GM12891 (cell line): ENCODE results near the gene GRIN2D.

Source experiments
- DNase-seq: peaks from one replicate; pipeline ENCODE4 v3.0.0; 2011; ENCODE audit warnings: low spot score; ENCODE audit not compliant: insufficient read length
- FAIRE-seq: peaks from 2 replicates; lab custom pipeline; 2011; peaks lifted over from hg19 to GRCh38; lab: Jason Lieb, UNC
- PAX5 ChIP-seq: IDR thresholded peaks from 2 replicates; pipeline ENCODE4 v1.6.1; 2011; ENCODE audit warnings: low read length, moderate library complexity, mild to moderate bottlenecking; ENCODE audit not compliant: insufficient read depth, severe bottlenecking
- POLR2A ChIP-seq: IDR thresholded peaks from 2 replicates; pipeline ENCODE4 v1.6.1; 2011; ENCODE audit warnings: low read depth, low read length, control low read depth
- POLR2AphosphoS5 ChIP-seq: IDR thresholded peaks from 2 replicates; pipeline ENCODE4 v1.6.1; 2011; ENCODE audit warnings: low read depth, low read length, control low read depth
- POU2F2 ChIP-seq: IDR thresholded peaks from 2 replicates; pipeline ENCODE4 v1.6.1; 2011; ENCODE audit warnings: low read depth, mild to moderate bottlenecking, control low read depth, low read length, moderate library complexity
- SPI1 ChIP-seq: IDR thresholded peaks from 2 replicates; pipeline ENCODE4 v1.6.1; 2011; ENCODE audit warnings: low read depth, low read length, control low read depth
- TAF1 ChIP-seq: IDR thresholded peaks from 2 replicates; pipeline ENCODE4 v1.6.1; 2011; ENCODE audit warnings: low read depth, low read length, control low read depth

GRIN2D gene

GRCh38 chr19:48359123-48359522 lies 34.3 kb upstream of the GRIN2D start:
- TF ChIP-seq POU2F2 (no peak), POLR2AphosphoS5 (no peak), PAX5 (no peak), TAF1 (no peak), SPI1 (no peak), POLR2A (no peak)
- FAIRE-seq, result no peak
- no peak for DNase-seq

GRCh38 chr19:48361912-48362311 lies 31.6 kb upstream of the GRIN2D start:
- TF ChIP-seq PAX5 (no peak), POLR2A (no peak), TAF1 (no peak), POLR2AphosphoS5 (no peak), POU2F2 (no peak), SPI1 (no peak)
- DNase-seq (no peak), FAIRE-seq (no peak)

DNA sequence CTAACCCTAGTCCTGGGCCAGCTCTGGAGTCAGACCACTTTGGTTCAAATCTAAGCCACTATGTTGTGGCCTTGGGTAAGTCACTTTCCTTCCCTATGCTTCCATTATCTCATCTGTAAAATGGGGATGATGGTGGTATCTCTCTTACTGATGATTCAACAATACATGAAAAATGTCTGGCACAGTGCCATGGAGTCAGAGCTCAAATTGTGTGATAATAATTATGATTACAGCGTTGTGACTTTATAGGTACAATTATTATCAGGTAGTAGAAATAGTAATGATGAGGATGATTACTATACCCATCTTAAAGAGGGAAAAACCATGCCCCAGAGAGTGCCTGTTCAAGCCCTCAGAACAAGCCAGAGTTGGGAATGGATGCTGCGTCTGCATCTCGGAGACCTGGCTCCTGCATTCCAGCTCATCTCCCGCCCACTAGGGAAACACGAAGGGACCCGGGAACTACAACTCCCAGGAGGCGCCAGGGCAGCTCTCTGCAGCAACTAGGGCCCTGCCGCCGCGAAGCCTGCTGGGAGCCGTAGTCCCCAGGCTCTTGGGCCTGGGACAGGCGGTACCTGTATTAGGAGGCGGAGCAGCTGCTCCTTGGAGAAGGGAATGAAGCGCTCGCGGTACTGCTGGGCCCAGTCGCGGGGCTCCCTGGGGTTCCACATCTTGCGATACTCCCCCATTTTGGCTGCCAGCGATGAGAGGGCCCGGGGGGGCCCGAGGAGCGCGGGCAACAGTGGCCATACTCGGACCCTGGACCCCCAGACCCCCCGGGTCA lies 30.6 kb upstream of the GRIN2D start:
- FAIRE-seq (peak; percentile 71), DNase-seq (peak; percentile 81)
- no peak for TF ChIP-seq TAF1
- no peak for TF ChIP-seq SPI1
- no peak for TF ChIP-seq PAX5
- TF ChIP-seq POLR2AphosphoS5, result no peak; the same call in 1 of the 2 replicates
- no peak for TF ChIP-seq POLR2A
- no peak for TF ChIP-seq POU2F2

DNA sequence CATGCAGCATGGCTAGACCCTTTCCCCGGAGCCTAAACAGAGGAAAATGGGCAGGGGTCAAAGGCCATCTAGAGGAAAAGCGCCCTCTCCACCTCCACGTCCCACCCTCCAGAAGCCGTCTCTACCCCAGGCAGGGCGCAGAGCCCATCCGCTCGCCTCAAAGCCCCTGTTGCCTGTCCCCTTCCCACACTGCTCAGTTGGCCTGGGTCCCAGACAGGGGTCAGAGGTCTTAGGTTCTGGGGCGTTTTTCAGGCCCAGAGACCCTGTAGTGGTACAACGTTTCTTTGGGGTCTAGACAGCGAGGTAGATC lies 30.0 kb upstream of the GRIN2D start:
- FAIRE-seq, result no peak
- TF ChIP-seq POU2F2, result no peak
- TF ChIP-seq PAX5, result no peak
- TF ChIP-seq TAF1, result no peak
- TF ChIP-seq POLR2AphosphoS5, result no peak; the same call in 1 of the 2 replicates
- no peak for TF ChIP-seq POLR2A
- TF ChIP-seq SPI1, result no peak

DNA sequence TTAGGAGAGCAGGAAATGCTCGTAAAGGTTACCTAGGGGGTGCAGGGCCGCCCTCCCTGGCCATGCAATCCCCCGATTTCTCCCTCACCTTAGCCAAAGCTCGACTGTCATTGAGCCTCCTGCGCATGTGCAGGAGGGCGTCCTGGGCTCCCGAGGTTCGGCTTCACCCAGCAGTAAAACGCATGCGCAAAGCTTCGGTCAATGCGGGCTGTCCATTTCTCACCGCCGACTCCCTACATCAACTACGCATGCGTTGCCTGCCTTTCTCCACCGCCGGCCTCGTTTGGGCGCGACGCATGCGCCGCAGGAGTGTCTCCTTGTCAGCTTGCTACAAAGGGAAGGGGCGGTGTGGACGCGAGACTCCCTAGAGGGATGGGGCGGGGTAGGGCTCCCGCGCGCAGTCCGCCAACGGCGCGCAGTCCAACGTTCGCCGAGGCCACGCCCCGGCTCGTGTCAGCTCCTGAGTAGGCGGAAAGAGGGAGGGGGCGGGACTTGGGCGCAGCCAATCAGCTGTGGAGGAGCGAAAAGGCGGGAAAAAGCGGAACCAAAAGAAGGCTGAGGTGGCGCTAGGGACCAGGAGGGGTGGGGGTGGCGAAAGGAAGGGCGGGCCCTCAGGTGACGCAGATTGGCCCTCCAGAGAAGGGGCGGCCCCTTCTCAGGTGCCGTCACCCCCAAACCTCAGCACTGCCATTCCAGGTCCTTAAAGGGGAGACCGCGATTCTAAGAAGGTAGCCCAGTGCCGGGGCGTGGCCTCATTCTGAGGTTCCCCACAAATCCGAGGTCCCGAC lies 29.5 kb upstream of the GRIN2D start, which contains the start of the genes SYNGR4 and TMEM143:
SYNGR4 (plus strand) TSS at position 558 of the 788 bp plus-strand sequence. CDS start 1,476 bp downstream, outside the sequence.
TMEM143 (minus strand) TSS at position 131 of the 788 bp plus-strand sequence; CDS start at position 111, 20 bp downstream.
- FAIRE-seq, result peak; percentile 100
- DNase-seq, result peak; percentile 96
- TF ChIP-seq POU2F2 (no peak), SPI1 (no peak), TAF1 (peak; percentile 51; the same call in 1 of the 2 replicates), POLR2A (peak; percentile 63), PAX5 (no peak)

More for the DNA sequence above, 30.0 kb upstream of the GRIN2D start:
- no peak for DNase-seq

GRCh38 chr19:48364598-48365348 lies 28.7 kb upstream of the GRIN2D start:
- no peak for DNase-seq
- FAIRE-seq, result no peak
- no peak for TF ChIP-seq POU2F2
- no peak for TF ChIP-seq PAX5

DNA sequence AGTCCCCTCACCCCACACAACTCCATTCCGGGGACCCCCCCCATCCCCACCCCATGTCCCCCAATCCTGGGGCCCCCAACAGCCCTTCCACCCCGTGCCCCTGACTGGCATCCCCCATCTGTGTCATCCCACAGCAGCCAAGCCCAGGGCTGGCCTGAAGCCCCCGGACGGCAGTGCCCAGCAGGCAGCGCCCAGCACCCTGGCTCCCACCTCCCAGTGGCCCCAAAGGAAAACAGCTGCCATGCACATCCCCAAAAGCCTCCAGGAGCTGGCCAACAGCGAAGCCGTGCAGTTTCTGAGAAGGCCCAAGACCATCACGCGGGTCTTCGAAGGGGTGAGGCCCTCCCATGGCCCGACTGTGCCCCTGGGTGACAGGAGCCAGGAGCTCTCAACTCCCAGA lies 27.9 kb upstream of the GRIN2D start:
- no peak for FAIRE-seq
- no peak for DNase-seq
- TF ChIP-seq POU2F2, result no peak
- no peak for TF ChIP-seq TAF1
- TF ChIP-seq POLR2AphosphoS5, result no peak

GRCh38 chr19:48367855-48368254 lies 25.6 kb upstream of the GRIN2D start:
- TF ChIP-seq TAF1, result no peak
- no peak for TF ChIP-seq SPI1
- no peak for TF ChIP-seq POU2F2
- no peak for TF ChIP-seq POLR2A
- no peak for TF ChIP-seq PAX5
- FAIRE-seq (no peak), DNase-seq (no peak)

GRCh38 chr19:48368936-48369335 lies 24.5 kb upstream of the GRIN2D start:
- FAIRE-seq, result no peak
- TF ChIP-seq POLR2AphosphoS5 (no peak), TAF1 (no peak), POU2F2 (no peak), POLR2A (no peak)
- DNase-seq, result no peak
